Measurements from ENCODE around the gene KCTD17. TPM values are rescaled to one million over a fixed set of nuclear protein-coding genes. Genes with fewer than 3 reads are reported as not detected.
A peak's percentile ranks its signal among the peaks of the same experiment; 100 is the strongest.

Gene KCTD17
- polyA plus RNA-seq, 3 donors = 8.4 to 40.0 (median 9.0) TPM

DNA sequence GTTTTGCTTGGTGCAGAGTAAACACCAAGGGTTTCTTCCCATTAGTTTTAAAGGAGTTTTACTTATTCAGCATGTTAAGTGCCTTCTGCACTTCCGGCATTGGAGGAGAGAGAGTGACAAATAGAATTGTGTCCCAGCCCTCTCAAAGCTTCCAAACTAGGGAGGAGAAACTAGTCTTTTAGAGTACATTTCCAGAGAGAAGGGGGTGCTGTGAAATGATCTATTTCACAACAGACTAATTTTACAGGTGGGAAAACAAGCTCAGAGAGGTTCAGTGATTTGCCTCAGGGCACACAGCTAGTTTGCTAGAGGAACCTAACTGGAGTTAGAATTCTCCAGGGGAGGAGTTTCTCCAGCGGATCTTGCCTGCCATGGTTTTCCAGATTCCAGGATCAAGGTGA is 19.4 kb upstream of the KCTD17 start:
- H3K27me3 Mint-ChIP-seq (ENCODE audit: low read depth in 3 of 3) = peaks cover 0 to 7% (median 5%) of the 10 kb centered on the region in 3 donors
- H3K4me1 Mint-ChIP-seq = peaks cover 26% of the 10 kb centered on the region
- Histone ChIP-seq H3K27me3 (ENCODE audit: control insufficient read depth in 2 of 2, insufficient read depth in 2 of 2, low read length in 2 of 2) (no peaks in the 10 kb centered on the region), H3K79me2 (ENCODE audit: insufficient read depth, low read length) (no peaks in the 10 kb centered on the region), H3K4me1 (ENCODE audit: control insufficient read depth in 1 of 2, insufficient read depth in 2 of 2, low read length in 2 of 2) (peaks cover 21% of the 10 kb centered on the region in 2 donors), H4K20me1 (ENCODE audit: insufficient read depth, low read length) (no peaks in the 10 kb centered on the region), H3K36me3 (replicated peaks in 1 of 2; ENCODE audit: control insufficient read depth in 1 of 2, insufficient read depth in 2 of 2, low read length in 2 of 2) (peaks cover 20 to 30% of the 10 kb centered on the region in 2 donors), H3K9ac (ENCODE audit: insufficient read depth, low read length, poor library complexity, severe bottlenecking) (no peak overlapping the region), H3K4me2 (replicated peaks; ENCODE audit: extremely low read depth, low read length, poor library complexity, severe bottlenecking) (no peak overlapping the region), H3K4me3 (replicated peaks in 1 of 3; ENCODE audit: low read depth in 2 of 3, low read length in 3 of 3) (no peak overlapping the region), H3K9me3 (replicated peaks in 1 of 2; ENCODE audit: control insufficient read depth in 1 of 2, insufficient read depth in 1 of 2, low read length in 2 of 2) (no peaks in the 10 kb centered on the region), H3K27ac (ENCODE audit: low read depth in 1 of 2, low read length in 2 of 2) (no peak overlapping the region), H2AFZ (ENCODE audit: insufficient read depth, low read depth, low read length, poor library complexity, severe bottlenecking) (no peak overlapping the region)
- DNase-seq = no peak
- peaks cover 0 to 3% (median 0%) of the 10 kb centered on the region in 7 donors for H3K9me3 Mint-ChIP-seq
- TF ChIP-seq, protein P1, sequence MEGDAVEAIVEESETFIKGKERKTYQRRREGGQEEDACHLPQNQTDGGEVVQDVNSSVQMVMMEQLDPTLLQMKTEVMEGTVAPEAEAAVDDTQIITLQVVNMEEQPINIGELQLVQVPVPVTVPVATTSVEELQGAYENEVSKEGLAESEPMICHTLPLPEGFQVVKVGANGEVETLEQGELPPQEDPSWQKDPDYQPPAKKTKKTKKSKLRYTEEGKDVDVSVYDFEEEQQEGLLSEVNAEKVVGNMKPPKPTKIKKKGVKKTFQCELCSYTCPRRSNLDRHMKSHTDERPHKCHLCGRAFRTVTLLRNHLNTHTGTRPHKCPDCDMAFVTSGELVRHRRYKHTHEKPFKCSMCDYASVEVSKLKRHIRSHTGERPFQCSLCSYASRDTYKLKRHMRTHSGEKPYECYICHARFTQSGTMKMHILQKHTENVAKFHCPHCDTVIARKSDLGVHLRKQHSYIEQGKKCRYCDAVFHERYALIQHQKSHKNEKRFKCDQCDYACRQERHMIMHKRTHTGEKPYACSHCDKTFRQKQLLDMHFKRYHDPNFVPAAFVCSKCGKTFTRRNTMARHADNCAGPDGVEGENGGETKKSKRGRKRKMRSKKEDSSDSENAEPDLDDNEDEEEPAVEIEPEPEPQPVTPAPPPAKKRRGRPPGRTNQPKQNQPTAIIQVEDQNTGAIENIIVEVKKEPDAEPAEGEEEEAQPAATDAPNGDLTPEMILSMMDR (IDR thresholded peaks at IDR 0.05) = no peak
- WGBS (ENCODE audit: insufficient coverage) = 100% methylated on average over 1 of the region's 2 CpGs
- no peak overlapping the region for H3K4me3 Mint-ChIP-seq
- H3K27ac Mint-ChIP-seq = no peak overlapping the region
- H3K36me3 Mint-ChIP-seq = peaks cover 22 to 31% of the 10 kb centered on the region in 2 donors
- intact Hi-C loops (cut with micrococcal nuclease) = no loop called here

DNA sequence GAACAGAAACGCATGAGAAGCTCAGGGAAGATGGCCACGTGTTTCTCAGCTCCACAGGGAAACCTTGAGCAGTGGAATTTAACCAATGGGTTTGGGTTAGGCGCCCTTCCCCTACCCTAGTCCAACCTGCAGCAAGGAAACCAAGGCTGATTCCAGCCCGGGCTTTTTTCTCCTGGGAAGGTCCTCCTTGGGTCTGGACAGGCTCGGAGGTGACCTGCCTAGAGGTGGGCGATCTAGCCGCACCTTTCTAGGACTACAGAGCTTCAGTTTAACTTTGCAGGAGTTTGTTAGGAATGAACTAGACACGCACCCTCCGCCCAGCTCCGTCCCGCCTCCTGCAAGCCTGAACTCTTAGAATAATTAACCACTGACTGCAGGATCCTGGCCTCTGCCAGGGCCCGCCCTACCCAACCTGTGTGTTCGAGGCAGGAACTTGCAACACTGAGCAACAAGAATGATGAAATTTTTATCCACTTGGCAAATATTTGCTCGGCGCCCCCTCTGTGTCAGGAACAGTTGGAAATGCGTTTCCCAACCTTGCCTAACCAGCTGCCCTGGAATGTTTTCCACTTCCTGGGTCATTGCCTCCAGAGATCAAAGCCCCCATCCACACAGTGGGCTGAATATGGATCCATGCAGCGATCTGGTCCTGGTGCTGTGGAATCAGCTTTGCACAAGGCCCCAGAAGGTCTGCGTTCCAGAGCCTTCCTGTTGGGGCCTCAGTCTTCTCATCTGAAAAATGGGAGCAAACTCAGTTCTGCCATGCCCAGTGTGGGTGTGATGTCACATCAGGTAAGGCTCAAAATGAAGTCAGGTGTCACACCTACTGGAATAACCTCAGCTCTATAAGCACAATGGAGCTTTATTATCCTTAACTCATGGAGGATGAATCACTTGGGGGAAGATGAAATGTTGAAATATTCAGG is 18.7 kb upstream of the KCTD17 start:
- peaks cover 3 to 12% (median 9%) of the 10 kb centered on the region in 3 donors for H3K27me3 Mint-ChIP-seq (ENCODE audit: low read depth in 3 of 3)
- Histone ChIP-seq H3K4me2 (replicated peaks; ENCODE audit: extremely low read depth, low read length, poor library complexity, severe bottlenecking) (peak overlapping the region; percentile 13), H3K36me3 (replicated peaks in 1 of 2; ENCODE audit: control insufficient read depth in 1 of 2, insufficient read depth in 2 of 2, low read length in 2 of 2) (peaks cover 16 to 24% of the 10 kb centered on the region in 2 donors), H3K4me3 (replicated peaks in 1 of 3; ENCODE audit: low read depth in 2 of 3, low read length in 3 of 3) (no peak overlapping the region), H3K27me3 (ENCODE audit: control insufficient read depth in 2 of 2, insufficient read depth in 2 of 2, low read length in 2 of 2) (no peaks in the 10 kb centered on the region), H2AFZ (ENCODE audit: insufficient read depth, low read depth, low read length, poor library complexity, severe bottlenecking) (no peak overlapping the region), H3K4me1 (ENCODE audit: control insufficient read depth in 1 of 2, insufficient read depth in 2 of 2, low read length in 2 of 2) (peaks cover 21% of the 10 kb centered on the region in 2 donors), H4K20me1 (ENCODE audit: insufficient read depth, low read length) (no peaks in the 10 kb centered on the region), H3K9me3 (replicated peaks in 1 of 2; ENCODE audit: control insufficient read depth in 1 of 2, insufficient read depth in 1 of 2, low read length in 2 of 2) (no peaks in the 10 kb centered on the region), H3K27ac (ENCODE audit: low read depth in 1 of 2, low read length in 2 of 2) (no peak overlapping the region), H3K79me2 (ENCODE audit: insufficient read depth, low read length) (no peaks in the 10 kb centered on the region), H3K9ac (ENCODE audit: insufficient read depth, low read length, poor library complexity, severe bottlenecking) (no peak overlapping the region)
- H3K36me3 Mint-ChIP-seq = peaks cover 16 to 26% of the 10 kb centered on the region in 2 donors
- peak overlapping the region in 1 of 2 donors; percentile 19 for H3K4me3 Mint-ChIP-seq
- 47% methylated on average over 12 of the region's 18 CpGs for WGBS (ENCODE audit: insufficient coverage)
- peak overlapping the region in 2 of 7 donors; percentile 55 to 72 for H3K27ac Mint-ChIP-seq
- intact Hi-C loops (cut with micrococcal nuclease) = no loop called here
- peaks cover 0 to 3% (median 0%) of the 10 kb centered on the region in 7 donors for H3K9me3 Mint-ChIP-seq
- no peak for DNase-seq
- TF ChIP-seq, protein P1 (IDR thresholded peaks at IDR 0.05) = no peak
- H3K4me1 Mint-ChIP-seq = peaks cover 26% of the 10 kb centered on the region
